ENCODE results near the gene FAM161A.
A peak's percentile ranks its signal among the peaks of the same experiment; 100 is the strongest.
"Not testable (repeated sequence)": the region's sequence is repeated elsewhere in the genome, so short reads cannot be mapped to it uniquely, and the experiment has no call there.

FAM161A gene

GRCh38 chr2:61853847-61854563 is at the start of gene FAM161A:
Gene FAM161A, minus strand, starts transcription at chr2:61854060. Its CDS starts 19 bp downstream, at chr2:61854041.
- DNase-seq = peak; percentile 87

- no peak for DNase-seq
These were observed 46.4 kb upstream of the FAM161A start for GRCh38 chr2:61900281-61900680.

GRCh38 chr2:61898810-61899209 is 45.0 kb upstream of the FAM161A start:
- no peak for DNase-seq

GRCh38 chr2:61888267-61889055 is 34.6 kb upstream of the FAM161A start, which contains the start of gene CCT4:
Gene CCT4, minus strand, starts transcription at chr2:61888656. Its CDS starts 149 bp downstream, at chr2:61888507.
- DNase-seq = peak; percentile 70

GRCh38 chr2:61887717-61888266 is 33.9 kb upstream of the FAM161A start:
- DNase-seq = no peak

- no peak for DNase-seq
These were observed 32.2 kb upstream of the FAM161A start for GRCh38 chr2:61885896-61886603.

- DNase-seq = no peak
These were observed 29.0 kb upstream of the FAM161A start for GRCh38 chr2:61882850-61883249.

GRCh38 chr2:61879351-61879750 is 25.5 kb upstream of the FAM161A start:
- DNase-seq = not testable (repeated sequence)

- no peak for DNase-seq
These were observed 24.9 kb upstream of the FAM161A start for GRCh38 chr2:61878761-61879160.

- no peak for DNase-seq
These were observed 23.8 kb upstream of the FAM161A start for GRCh38 chr2:61877571-61878245.

- DNase-seq = no peak
These were observed 22.5 kb upstream of the FAM161A start for GRCh38 chr2:61876400-61876799.

GRCh38 chr2:61866482-61867089 is 12.7 kb upstream of the FAM161A start:
- DNase-seq = not testable (repeated sequence)

GRCh38 chr2:61862085-61862484 is 8.2 kb upstream of the FAM161A start:
- DNase-seq = no peak

- DNase-seq = no peak
These were observed 3.4 kb upstream of the FAM161A start for GRCh38 chr2:61857224-61857623.

GRCh38 chr2:61855318-61855613 is 1.4 kb upstream of the FAM161A start:
- DNase-seq = no peak

GRCh38 chr2:61854564-61855317 is 881 bp upstream of the FAM161A start:
- DNase-seq = peak; percentile 95

GRCh38 chr2:61853086-61853846 is 594 bp downstream of the FAM161A start:
- peak; percentile 47 for DNase-seq

GRCh38 chr2:61851270-61851669 is 2.6 kb downstream of the FAM161A start:
- not testable (repeated sequence) for DNase-seq

GRCh38 chr2:61845320-61845719 is 8.5 kb downstream of the FAM161A start:
- DNase-seq = no peak

GRCh38 chr2:61841286-61841685 is 12.6 kb downstream of the FAM161A start:
- DNase-seq = no peak

- DNase-seq = no peak
These were observed 19.0 kb downstream of the FAM161A start for GRCh38 chr2:61834893-61835292.

Data from NCI-H510A (cell line).